H1 (cell line): Measurements from ENCODE around the gene SLIT3. TPM values are rescaled to one million over a fixed set of nuclear protein-coding genes. Genes with fewer than 3 reads are reported as not detected.

Source experiments
- CTCF ChIA-PET: fragments of 300-600 bp; sonication (Branson Sonifier 250); formaldehyde crosslinking; loops from one replicate; lab custom pipeline; 2021; ENCODE audit not compliant: partially characterized antibody; lab: Charles Lee
- POLR2A ChIA-PET: fragments of 300-600 bp; sonication (Branson Sonifier 250); formaldehyde crosslinking; loops from one replicate; lab custom pipeline; 2021; ENCODE audit warnings: inconsistent platforms; ENCODE audit not compliant: partially characterized antibody; lab: Charles Lee
- DNase-seq, 2 experiments: peaks; one replicate each; pipeline versions ENCODE4 v3.0.0 to v3.0.0-alpha.2; 2010 to 2022; ENCODE audit warnings: low spot score in 2 of 2, low read depth in 1 of 2, mixed read lengths in 1 of 2
- FAIRE-seq: peaks from 2 replicates; lab custom pipeline; 2011; peaks lifted over from hg19 to GRCh38; lab: Jason Lieb, UNC
- H2AFZ ChIP-seq: 2 replicates; pipeline ENCODE4 v1.8.1; 2012; ENCODE audit warnings: low read length, inconsistent platforms
- H2AK5ac ChIP-seq: 2 replicates; pipeline ENCODE4 v1.6.1; 2013; ENCODE audit warnings: low read depth, low read length
- H2BK120ac ChIP-seq: replicated peaks from 2 replicates; pipeline ENCODE3; 2013; ENCODE audit warnings: low read depth, low read length, inconsistent platforms
- H2BK12ac ChIP-seq: 2 replicates; pipeline ENCODE4 v1.6.1; 2013; ENCODE audit warnings: low read depth, low read length
- H2BK15ac ChIP-seq: 2 replicates; pipeline ENCODE4 v1.6.1; 2013; ENCODE audit warnings: low read length
- H2BK20ac ChIP-seq: 2 replicates; pipeline ENCODE4 v1.6.1; 2013; ENCODE audit warnings: low read length
- H2BK5ac ChIP-seq: 2 replicates; pipeline ENCODE4 v1.6.1; 2013; ENCODE audit warnings: low read depth, low read length
- H3K14ac ChIP-seq: 2 replicates; pipeline ENCODE4 v1.6.1; 2013; ENCODE audit warnings: inconsistent platforms; ENCODE audit not compliant: insufficient read length
- H3K18ac ChIP-seq: 2 replicates; pipeline ENCODE4 v1.6.1; 2013; ENCODE audit warnings: low read length; ENCODE audit errors: extremely low read depth
- H3K23ac ChIP-seq: 2 replicates; pipeline ENCODE4 v1.6.1; 2013; ENCODE audit warnings: inconsistent platforms; ENCODE audit not compliant: insufficient read length
- H3K23me2 ChIP-seq: 2 replicates; pipeline ENCODE4 v1.6.1; 2013; ENCODE audit warnings: low read depth, low read length
- H3K27ac ChIP-seq: 2 replicates; pipeline ENCODE4 v1.6.1; 2011; ENCODE audit warnings: low read depth, low read length, inconsistent platforms
- H3K27me3 ChIP-seq, 4 experiments: replicated peaks in 1 of 4; 1 replicate in 1 of 4; 2 replicates in 3 of 4; pipeline versions ENCODE4 v1.6.1 to v1.8.1; 2011 to 2013; ENCODE audit warnings: low read length in 3 of 4, mild to moderate bottlenecking in 3 of 4, inconsistent platforms in 2 of 4, mixed read lengths in 2 of 4, moderate library complexity in 1 of 4; ENCODE audit not compliant: control insufficient read depth in 3 of 4, insufficient read depth in 3 of 4; ENCODE audit errors: extremely low read depth in 1 of 4
- H3K36me3 ChIP-seq, 4 experiments: 2 replicates each; pipeline versions ENCODE4 v1.6.1 to v1.8.1; 2011 to 2013; ENCODE audit warnings: mild to moderate bottlenecking in 4 of 4, low read length in 3 of 4, moderate library complexity in 2 of 4, control low read depth in 1 of 4, inconsistent platforms in 1 of 4; ENCODE audit not compliant: insufficient read depth in 4 of 4, control insufficient read depth in 2 of 4
- H3K4ac ChIP-seq: replicated peaks from 2 replicates; pipeline ENCODE3; 2013; ENCODE audit warnings: low read length, low read depth, mixed read lengths, inconsistent platforms; ENCODE audit not compliant: insufficient read length
- H3K4me1 ChIP-seq, 4 experiments: replicated peaks in 1 of 4; 1 replicate in 1 of 4; 2 replicates in 3 of 4; pipeline versions ENCODE4 v1.6.1 to v1.8.1; 2011 to 2013; ENCODE audit warnings: low read length in 3 of 4, inconsistent platforms in 2 of 4, mixed read lengths in 1 of 4; ENCODE audit not compliant: insufficient read depth in 4 of 4, control insufficient read depth in 3 of 4
- H3K4me2 ChIP-seq, 2 experiments: 2 replicates each; pipeline versions ENCODE4 v1.6.1 to v1.8.1; 2011 to 2013; ENCODE audit warnings: low read depth in 2 of 2, low read length in 2 of 2, control low read depth in 1 of 2, inconsistent platforms in 1 of 2, mild to moderate bottlenecking in 1 of 2; ENCODE audit not compliant: insufficient read depth in 1 of 2
- H3K4me3 ChIP-seq, 4 experiments: fragments of 200-600, 300-600 bp in 1 of 4; sonication (generic), shearing (Covaris generic), sonication (Bioruptor Twin) in 1 of 4; 2 replicates each; pipeline versions ENCODE4 v1.5.1 to v1.8.1; 2011 to 2016; ENCODE audit warnings: low read length in 4 of 4, low read depth in 3 of 4, control low read depth in 2 of 4, inconsistent platforms in 2 of 4, mild to moderate bottlenecking in 2 of 4, mixed read lengths in 1 of 4, moderate library complexity in 1 of 4; ENCODE audit not compliant: insufficient read depth in 2 of 4; ENCODE audit errors: extremely low read depth in 1 of 4
- H3K56ac ChIP-seq: replicated peaks from 2 replicates; pipeline ENCODE3; 2013; ENCODE audit warnings: low read depth, mild to moderate bottlenecking, mixed read lengths, low read length, inconsistent platforms; ENCODE audit not compliant: insufficient read length
- H3K79me1 ChIP-seq: 2 replicates; pipeline ENCODE4 v1.6.1; 2013; ENCODE audit warnings: low read depth, low read length, control low read depth
- H3K79me2 ChIP-seq, 2 experiments: 2 replicates each; pipeline versions ENCODE4 v1.6.1 to v1.8.1; 2012 to 2013; ENCODE audit warnings: low read length in 2 of 2, mild to moderate bottlenecking in 2 of 2, inconsistent platforms in 1 of 2; ENCODE audit not compliant: insufficient read depth in 2 of 2, control insufficient read depth in 1 of 2
- H3K9ac ChIP-seq, 4 experiments: replicated peaks in 1 of 4; 1 replicate in 1 of 4; 2 replicates in 3 of 4; pipeline versions ENCODE4 v1.6.1 to v1.8.1; 2011 to 2013; ENCODE audit warnings: low read depth in 3 of 4, low read length in 3 of 4, control low read depth in 2 of 4, mild to moderate bottlenecking in 2 of 4, moderate library complexity in 2 of 4, inconsistent platforms in 1 of 4; ENCODE audit errors: extremely low read depth in 1 of 4
- H3K9me3 ChIP-seq, 2 experiments: 2 replicates each; pipeline versions ENCODE4 v1.6.1 to v1.8.1; 2012 to 2013; ENCODE audit warnings: mild to moderate bottlenecking in 2 of 2, moderate library complexity in 2 of 2, control low read depth in 1 of 2, inconsistent platforms in 1 of 2, low read depth in 1 of 2, low read length in 1 of 2, mixed read lengths in 1 of 2; ENCODE audit not compliant: insufficient read depth in 2 of 2
- H4K20me1 ChIP-seq, 2 experiments: replicated peaks in 1 of 2; 2 replicates each; pipeline versions ENCODE3 to v1.8.1; 2011 to 2013; ENCODE audit warnings: inconsistent platforms in 2 of 2, low read length in 2 of 2, mild to moderate bottlenecking in 1 of 2; ENCODE audit not compliant: insufficient read depth in 2 of 2, control insufficient read depth in 1 of 2
- H4K5ac ChIP-seq: 2 replicates; pipeline ENCODE4 v1.6.1; 2013; ENCODE audit warnings: low read length, low read depth, mixed read lengths, inconsistent platforms; ENCODE audit not compliant: insufficient read length
- H4K8ac ChIP-seq: 2 replicates; pipeline ENCODE4 v1.8.0; 2013; ENCODE audit warnings: mild to moderate bottlenecking, moderate library complexity, low read length, inconsistent platforms; ENCODE audit not compliant: insufficient read depth; ENCODE audit errors: extremely low read depth
- H4K91ac ChIP-seq: replicated peaks from 2 replicates; pipeline ENCODE3; 2013; ENCODE audit warnings: low read length, mixed read lengths, inconsistent platforms; ENCODE audit not compliant: insufficient read length
- RAD21 ChIP-seq, 2 experiments: IDR thresholded peaks in 1 of 2; conservative IDR thresholded peaks in 1 of 2; 2 replicates each; pipeline ENCODE4 v1.6.1; 2011; ENCODE audit warnings: low read depth in 2 of 2, low read length in 2 of 2, improper control_type of control experiment in 1 of 2, inconsistent platforms in 1 of 2, mild to moderate bottlenecking in 1 of 2, moderate library complexity in 1 of 2
- TEAD4 ChIP-seq: IDR thresholded peaks from 2 replicates; pipeline ENCODE4 v1.6.1; 2012; ENCODE audit warnings: low read depth, low read length, inconsistent platforms, mixed read lengths
- WGBS, 2 experiments: shearing (Covaris generic) in 1 of 2; methylation state at CpG; one replicate each; pipeline versions ENCODE4 v1.1.6 to v1.1.7; 2013 to 2015; ENCODE audit warnings: low lambda C conversion rate in 2 of 2, mixed read lengths in 2 of 2, inconsistent platforms in 1 of 2, low coverage in 1 of 2, missing lambda C conversion rate in 1 of 2; ENCODE audit not compliant: insufficient replicate concordance in 2 of 2, insufficient coverage in 1 of 2, insufficient read length in 1 of 2; ENCODE audit errors: extremely low coverage in 1 of 2, missing lambda C conversion rate in 1 of 2; 5-methylcytosine and 5-hydroxymethylcytosine counted together
- polyA plus RNA-seq, 7 experiments: library from polyadenylated mRNA; depleted of rRNA in 3 of 7; stranded (reverse) in 5 of 7; unstranded in 2 of 7; fragments of >200 nt in 5 of 7; fragments of 200-250 nt in 2 of 7; gene quantifications; 1 replicate in 5 of 7; 2 replicates in 1 of 7; 4 replicates in 1 of 7; pipeline versions ENCODE4 v1.2.1 to v1.2.3, GENCODE V29; 2011 to 2013; ENCODE audit warnings: missing spikeins in 2 of 7, mixed read lengths in 2 of 7
- total RNA-seq: library from RNA; stranded (reverse); fragmentation: NEBNext Ultra II Directional; extraction: Animal tissue kit (Norgen Biotek cat#: 25700); gene quantifications from 2 replicates; pipeline ENCODE4 v1.2.1, GENCODE V29; 2021
- TF ChIP-seq, protein P1 (sequence below), 3 experiments: IDR thresholded peaks; 1 replicate in 2 of 3; 2 replicates in 1 of 3; pipeline versions ENCODE4 v1.5.1 to v1.6.1; 2011; ENCODE audit warnings: low read length in 3 of 3, mild to moderate bottlenecking in 3 of 3, inconsistent platforms in 2 of 3, low read depth in 1 of 3, moderate library complexity in 1 of 3; ENCODE audit not compliant: insufficient read depth in 1 of 3; ENCODE audit errors: control extremely low read depth in 1 of 3

The SLIT3 gene
- total and polyA plus RNA-seq, 2 of the 8 experiments (the other 6 are each of a cell fraction or from before 2014, with no cell fraction given): 1.1 to 1.2 TPM

DNA sequence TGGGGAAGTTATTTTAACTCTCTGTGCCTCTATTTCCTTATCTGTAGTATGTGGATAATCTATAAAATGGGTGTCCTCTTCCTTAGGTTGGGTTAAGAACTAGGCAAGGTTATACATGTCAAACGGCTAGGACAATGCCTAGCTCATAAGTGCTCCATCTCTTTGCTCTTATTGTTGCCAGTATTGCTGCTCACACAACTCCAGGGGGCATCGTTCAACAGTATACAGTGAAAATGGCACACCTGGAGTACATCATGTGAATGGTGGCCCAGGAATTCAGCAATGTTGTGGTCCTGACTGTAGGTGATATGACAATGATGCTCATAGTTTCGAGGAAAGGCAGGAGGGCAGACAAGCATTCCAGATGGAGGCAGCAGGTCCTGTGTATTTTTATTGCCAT, 30.1 kb downstream of the SLIT3 start:
- Histone ChIP-seq H3K23ac (no peak overlapping the region), H3K9ac (no peak overlapping the region), H3K4me2 (no peak overlapping the region), H4K91ac (no peak overlapping the region), H4K20me1 (no peaks in the 10 kb centered on the region), H2BK15ac (no peak overlapping the region), H3K18ac (no peak overlapping the region), H3K79me1 (no peaks in the 10 kb centered on the region), H3K36me3 (no peaks in the 10 kb centered on the region), H2AK5ac (no peak overlapping the region), H3K4ac (no peak overlapping the region), H3K27me3 (no peaks in the 10 kb centered on the region), H3K14ac (no peak overlapping the region), H4K5ac (no peak overlapping the region), H3K4me1 (peaks cover 0 to 5% (median 0%) of the 10 kb centered on the region in 4 experiments; a peak in 2 of 7 replicates), H2BK5ac (no peak overlapping the region), H2BK20ac (no peak overlapping the region), H3K9me3 (no peaks in the 10 kb centered on the region), H3K79me2 (no peaks in the 10 kb centered on the region), H2BK12ac (no peak overlapping the region), H3K56ac (no peak overlapping the region), H4K8ac (no peak overlapping the region), H3K27ac (no peak overlapping the region), H3K4me3 (no peak overlapping the region), H2AFZ (no peak overlapping the region), H3K23me2 (no peaks in the 10 kb centered on the region), H2BK120ac (no peak overlapping the region)
- POLR2A ChIA-PET: no interaction called here
- no peak for FAIRE-seq
- CTCF ChIA-PET: interaction anchor here (0.7 to 4.1 kb wide), 10 partner anchors 9 to 304 kb away, joined by 3 to 22 read pairs (median 3); partner anchors contain the start of gene SLIT3
- TF ChIP-seq RAD21 (IDR thresholded peaks at IDR 0.05 in 1 of 2, conservative IDR thresholded peaks at IDR 0.05 in 1 of 2; ENCODE audit: low read depth in 2 of 2, low read length in 2 of 2) (peak in 1 of 2 experiments; percentile 41; a peak in 1 of 4 replicates), TEAD4 (no peak)
- TF ChIP-seq, protein P1, sequence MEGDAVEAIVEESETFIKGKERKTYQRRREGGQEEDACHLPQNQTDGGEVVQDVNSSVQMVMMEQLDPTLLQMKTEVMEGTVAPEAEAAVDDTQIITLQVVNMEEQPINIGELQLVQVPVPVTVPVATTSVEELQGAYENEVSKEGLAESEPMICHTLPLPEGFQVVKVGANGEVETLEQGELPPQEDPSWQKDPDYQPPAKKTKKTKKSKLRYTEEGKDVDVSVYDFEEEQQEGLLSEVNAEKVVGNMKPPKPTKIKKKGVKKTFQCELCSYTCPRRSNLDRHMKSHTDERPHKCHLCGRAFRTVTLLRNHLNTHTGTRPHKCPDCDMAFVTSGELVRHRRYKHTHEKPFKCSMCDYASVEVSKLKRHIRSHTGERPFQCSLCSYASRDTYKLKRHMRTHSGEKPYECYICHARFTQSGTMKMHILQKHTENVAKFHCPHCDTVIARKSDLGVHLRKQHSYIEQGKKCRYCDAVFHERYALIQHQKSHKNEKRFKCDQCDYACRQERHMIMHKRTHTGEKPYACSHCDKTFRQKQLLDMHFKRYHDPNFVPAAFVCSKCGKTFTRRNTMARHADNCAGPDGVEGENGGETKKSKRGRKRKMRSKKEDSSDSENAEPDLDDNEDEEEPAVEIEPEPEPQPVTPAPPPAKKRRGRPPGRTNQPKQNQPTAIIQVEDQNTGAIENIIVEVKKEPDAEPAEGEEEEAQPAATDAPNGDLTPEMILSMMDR (IDR thresholded peaks at IDR 0.05; ENCODE audit: control extremely low read depth in 1 of 3, insufficient read depth in 1 of 3, low read depth in 1 of 3, low read length in 3 of 3): peak in 2 of 3 experiments; percentile 5 to 32; a peak in 1 of 4 replicates
- WGBS, 2 experiments: 86% methylated on average over 3 of the region's 3 CpGs; no CpG with 5 or more reads in 1 of the 2 experiments
- no peak for DNase-seq
